ENCODE data around the gene ALCAM.
A peak's percentile ranks its signal among the peaks of the same experiment; 100 is the strongest.

The ALCAM gene

GRCh38 chr3:105367406-105368213 is 901 bp downstream of the ALCAM start:
- H3K27ac ChIP-seq (ENCODE audit: extremely low read depth, low read depth, low read length) = peak overlapping the region; percentile 92
- ChIA-PET CTCF (interaction anchor here (0.6 to 1.9 kb wide), 5 partner anchors 13 to 771 kb away, joined by 3 to 11 read pairs (median 4); no protein-coding TSS in a partner anchor), POLR2A (interaction anchor here (1.0 kb wide), 1 partner anchor 48 kb away, joined by 4 read pairs; no protein-coding TSS in a partner anchor)
- TF ChIP-seq ZNF837 (tag by site-specific recombination; IDR thresholded peaks at IDR 0.05) = no peak
- no peak for TF ChIP-seq ZNF621 (tag by site-specific recombination; IDR thresholded peaks at IDR 0.05)
- TF ChIP-seq ZNF513 (tag by site-specific recombination; IDR thresholded peaks at IDR 0.05) = no peak
- TF ChIP-seq, protein P1, sequence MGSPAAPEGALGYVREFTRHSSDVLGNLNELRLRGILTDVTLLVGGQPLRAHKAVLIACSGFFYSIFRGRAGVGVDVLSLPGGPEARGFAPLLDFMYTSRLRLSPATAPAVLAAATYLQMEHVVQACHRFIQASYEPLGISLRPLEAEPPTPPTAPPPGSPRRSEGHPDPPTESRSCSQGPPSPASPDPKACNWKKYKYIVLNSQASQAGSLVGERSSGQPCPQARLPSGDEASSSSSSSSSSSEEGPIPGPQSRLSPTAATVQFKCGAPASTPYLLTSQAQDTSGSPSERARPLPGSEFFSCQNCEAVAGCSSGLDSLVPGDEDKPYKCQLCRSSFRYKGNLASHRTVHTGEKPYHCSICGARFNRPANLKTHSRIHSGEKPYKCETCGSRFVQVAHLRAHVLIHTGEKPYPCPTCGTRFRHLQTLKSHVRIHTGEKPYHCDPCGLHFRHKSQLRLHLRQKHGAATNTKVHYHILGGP (tag by site-specific recombination; IDR thresholded peaks at IDR 0.05) = no peak
- no peak; the same call in 1 of the 2 replicates for TF ChIP-seq ZNF610 (tag by site-specific recombination; IDR thresholded peaks at IDR 0.05; ENCODE audit: borderline replicate concordance)
- TF ChIP-seq ZNF560 (tag by site-specific recombination; IDR thresholded peaks at IDR 0.05; ENCODE audit: borderline replicate concordance) = no peak
- no peak for TF ChIP-seq ZBTB10 (tag by site-specific recombination; IDR thresholded peaks at IDR 0.05)
- no peak for TF ChIP-seq KLF8 (tag by site-specific recombination; IDR thresholded peaks at IDR 0.05)
- no peak for TF ChIP-seq ZNF112 (tag by site-specific recombination; IDR thresholded peaks at IDR 0.05)
- TF ChIP-seq IKZF3 (tag by site-specific recombination; IDR thresholded peaks at IDR 0.05) = 0 out of 2 replicates have a peak, but pooled peaks have one; percentile 14
- TF ChIP-seq GFI1B (tag by site-specific recombination; IDR thresholded peaks at IDR 0.05) = no peak
- TF ChIP-seq, protein P2, sequence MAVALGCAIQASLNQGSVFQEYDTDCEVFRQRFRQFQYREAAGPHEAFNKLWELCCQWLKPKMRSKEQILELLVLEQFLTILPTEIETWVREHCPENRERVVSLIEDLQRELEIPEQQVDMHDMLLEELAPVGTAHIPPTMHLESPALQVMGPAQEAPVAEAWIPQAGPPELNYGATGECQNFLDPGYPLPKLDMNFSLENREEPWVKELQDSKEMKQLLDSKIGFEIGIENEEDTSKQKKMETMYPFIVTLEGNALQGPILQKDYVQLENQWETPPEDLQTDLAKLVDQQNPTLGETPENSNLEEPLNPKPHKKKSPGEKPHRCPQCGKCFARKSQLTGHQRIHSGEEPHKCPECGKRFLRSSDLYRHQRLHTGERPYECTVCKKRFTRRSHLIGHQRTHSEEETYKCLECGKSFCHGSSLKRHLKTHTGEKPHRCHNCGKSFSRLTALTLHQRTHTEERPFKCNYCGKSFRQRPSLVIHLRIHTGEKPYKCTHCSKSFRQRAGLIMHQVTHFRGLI (tag by site-specific recombination; IDR thresholded peaks at IDR 0.05) = no peak
- TF ChIP-seq ZBTB11 (tag by site-specific recombination; conservative IDR thresholded peaks at IDR 0.05; ENCODE audit: low read depth) = no peak
- TF ChIP-seq ZBTB20 (tag by site-specific recombination; IDR thresholded peaks at IDR 0.05) = peak; percentile 61; the same call in 1 of the 2 replicates
- no peak for TF ChIP-seq BCL11A (tag by site-specific recombination; IDR thresholded peaks at IDR 0.05; ENCODE audit: low read depth)
- TF ChIP-seq ZNF335 (tag by site-specific recombination; conservative IDR thresholded peaks at IDR 0.05) = peak; percentile 88
- TF ChIP-seq ZNF623 (tag by site-specific recombination; IDR thresholded peaks at IDR 0.05) = no peak
- TF ChIP-seq ZNF707 (tag by site-specific recombination; IDR thresholded peaks at IDR 0.05) = no peak
- peak; percentile 38; the same call in 1 of the 2 replicates for TF ChIP-seq OSR2 (tag by site-specific recombination; IDR thresholded peaks at IDR 0.05)
- no peak for TF ChIP-seq ZNF398 (tag by site-specific recombination; IDR thresholded peaks at IDR 0.05)
- 0 out of 2 replicates have a peak, but pooled peaks have one; percentile 22 for TF ChIP-seq KLF16 (tag by site-specific recombination; IDR thresholded peaks at IDR 0.05)
- peak; percentile 31; the same call in 1 of the 2 replicates for TF ChIP-seq PBX3 (CRISPR knock-in tag; IDR thresholded peaks at IDR 0.05)
- TF ChIP-seq ZNF416 (tag by site-specific recombination; IDR thresholded peaks at IDR 0.05) = no peak

More at GRCh38 chr3:105367406-105368213, 901 bp downstream of the ALCAM start:
- H3K36me3 ChIP-seq (ENCODE audit: control insufficient read depth in 2 of 2, insufficient read depth in 1 of 2, low read length in 2 of 2) = no peaks in the 10 kb centered on the region
- peaks cover 2% of the 10 kb centered on the region; the same call in 1 of the 2 replicates for H3K4me1 ChIP-seq (ENCODE audit: control insufficient read depth, insufficient read depth, low read length)
- H3K4me3 ChIP-seq (ENCODE audit: low read depth, low read length) = peak overlapping the region; percentile 80
- H3K9me3 ChIP-seq (ENCODE audit: control insufficient read depth, insufficient read depth, low read depth, low read length) = no peaks in the 10 kb centered on the region

Measured in HEK293 (cell line).